H1 (cell line): ENCODE measurements around the gene ACAT2. TPM values are rescaled to one million over a fixed set of nuclear protein-coding genes. Genes with fewer than 3 reads are reported as not detected.

ENCODE experiments used
- CTCF ChIA-PET: fragments of 300-600 bp; sonication (Branson Sonifier 250); formaldehyde crosslinking; loops from one replicate; lab custom pipeline; 2021; ENCODE audit not compliant: partially characterized antibody; lab: Charles Lee
- POLR2A ChIA-PET: fragments of 300-600 bp; sonication (Branson Sonifier 250); formaldehyde crosslinking; loops from one replicate; lab custom pipeline; 2021; ENCODE audit warnings: inconsistent platforms; ENCODE audit not compliant: partially characterized antibody; lab: Charles Lee
- DNase-seq, 2 experiments: peaks; one replicate each; pipeline versions ENCODE4 v3.0.0 to v3.0.0-alpha.2; 2010 to 2022; ENCODE audit warnings: low spot score in 2 of 2, low read depth in 1 of 2, mixed read lengths in 1 of 2
- FAIRE-seq: peaks from 2 replicates; lab custom pipeline; 2011; peaks lifted over from hg19 to GRCh38; lab: Jason Lieb, UNC
- H2AFZ ChIP-seq: 2 replicates; pipeline ENCODE4 v1.8.1; 2012; ENCODE audit warnings: low read length, inconsistent platforms
- H2AK5ac ChIP-seq: 2 replicates; pipeline ENCODE4 v1.6.1; 2013; ENCODE audit warnings: low read depth, low read length
- H2BK120ac ChIP-seq: replicated peaks from 2 replicates; pipeline ENCODE3; 2013; ENCODE audit warnings: low read depth, low read length, inconsistent platforms
- H2BK12ac ChIP-seq: 2 replicates; pipeline ENCODE4 v1.6.1; 2013; ENCODE audit warnings: low read depth, low read length
- H2BK15ac ChIP-seq: 2 replicates; pipeline ENCODE4 v1.6.1; 2013; ENCODE audit warnings: low read length
- H2BK20ac ChIP-seq: 2 replicates; pipeline ENCODE4 v1.6.1; 2013; ENCODE audit warnings: low read length
- H2BK5ac ChIP-seq: 2 replicates; pipeline ENCODE4 v1.6.1; 2013; ENCODE audit warnings: low read depth, low read length
- H3K14ac ChIP-seq: 2 replicates; pipeline ENCODE4 v1.6.1; 2013; ENCODE audit warnings: inconsistent platforms; ENCODE audit not compliant: insufficient read length
- H3K18ac ChIP-seq: 2 replicates; pipeline ENCODE4 v1.6.1; 2013; ENCODE audit warnings: low read length; ENCODE audit errors: extremely low read depth
- H3K23ac ChIP-seq: 2 replicates; pipeline ENCODE4 v1.6.1; 2013; ENCODE audit warnings: inconsistent platforms; ENCODE audit not compliant: insufficient read length
- H3K23me2 ChIP-seq: 2 replicates; pipeline ENCODE4 v1.6.1; 2013; ENCODE audit warnings: low read depth, low read length
- H3K27ac ChIP-seq: 2 replicates; pipeline ENCODE4 v1.6.1; 2011; ENCODE audit warnings: low read depth, low read length, inconsistent platforms
- H3K27me3 ChIP-seq, 4 experiments: replicated peaks in 1 of 4; 1 replicate in 1 of 4; 2 replicates in 3 of 4; pipeline versions ENCODE4 v1.6.1 to v1.8.1; 2011 to 2013; ENCODE audit warnings: low read length in 3 of 4, mild to moderate bottlenecking in 3 of 4, inconsistent platforms in 2 of 4, mixed read lengths in 2 of 4, moderate library complexity in 1 of 4; ENCODE audit not compliant: control insufficient read depth in 3 of 4, insufficient read depth in 3 of 4; ENCODE audit errors: extremely low read depth in 1 of 4
- H3K36me3 ChIP-seq, 4 experiments: 2 replicates each; pipeline versions ENCODE4 v1.6.1 to v1.8.1; 2011 to 2013; ENCODE audit warnings: mild to moderate bottlenecking in 4 of 4, low read length in 3 of 4, moderate library complexity in 2 of 4, control low read depth in 1 of 4, inconsistent platforms in 1 of 4; ENCODE audit not compliant: insufficient read depth in 4 of 4, control insufficient read depth in 2 of 4
- H3K4ac ChIP-seq: replicated peaks from 2 replicates; pipeline ENCODE3; 2013; ENCODE audit warnings: low read length, low read depth, mixed read lengths, inconsistent platforms; ENCODE audit not compliant: insufficient read length
- H3K4me1 ChIP-seq, 4 experiments: replicated peaks in 1 of 4; 1 replicate in 1 of 4; 2 replicates in 3 of 4; pipeline versions ENCODE4 v1.6.1 to v1.8.1; 2011 to 2013; ENCODE audit warnings: low read length in 3 of 4, inconsistent platforms in 2 of 4, mixed read lengths in 1 of 4; ENCODE audit not compliant: insufficient read depth in 4 of 4, control insufficient read depth in 3 of 4
- H3K4me2 ChIP-seq, 2 experiments: 2 replicates each; pipeline versions ENCODE4 v1.6.1 to v1.8.1; 2011 to 2013; ENCODE audit warnings: low read depth in 2 of 2, low read length in 2 of 2, control low read depth in 1 of 2, inconsistent platforms in 1 of 2, mild to moderate bottlenecking in 1 of 2; ENCODE audit not compliant: insufficient read depth in 1 of 2
- H3K4me3 ChIP-seq, 4 experiments: fragments of 200-600, 300-600 bp in 1 of 4; sonication (generic), shearing (Covaris generic), sonication (Bioruptor Twin) in 1 of 4; 2 replicates each; pipeline versions ENCODE4 v1.5.1 to v1.8.1; 2011 to 2016; ENCODE audit warnings: low read length in 4 of 4, low read depth in 3 of 4, control low read depth in 2 of 4, inconsistent platforms in 2 of 4, mild to moderate bottlenecking in 2 of 4, mixed read lengths in 1 of 4, moderate library complexity in 1 of 4; ENCODE audit not compliant: insufficient read depth in 2 of 4; ENCODE audit errors: extremely low read depth in 1 of 4
- H3K56ac ChIP-seq: replicated peaks from 2 replicates; pipeline ENCODE3; 2013; ENCODE audit warnings: low read depth, mild to moderate bottlenecking, mixed read lengths, low read length, inconsistent platforms; ENCODE audit not compliant: insufficient read length
- H3K79me1 ChIP-seq: 2 replicates; pipeline ENCODE4 v1.6.1; 2013; ENCODE audit warnings: low read depth, low read length, control low read depth
- H3K79me2 ChIP-seq, 2 experiments: 2 replicates each; pipeline versions ENCODE4 v1.6.1 to v1.8.1; 2012 to 2013; ENCODE audit warnings: low read length in 2 of 2, mild to moderate bottlenecking in 2 of 2, inconsistent platforms in 1 of 2; ENCODE audit not compliant: insufficient read depth in 2 of 2, control insufficient read depth in 1 of 2
- H3K9ac ChIP-seq, 4 experiments: replicated peaks in 1 of 4; 1 replicate in 1 of 4; 2 replicates in 3 of 4; pipeline versions ENCODE4 v1.6.1 to v1.8.1; 2011 to 2013; ENCODE audit warnings: low read depth in 3 of 4, low read length in 3 of 4, control low read depth in 2 of 4, mild to moderate bottlenecking in 2 of 4, moderate library complexity in 2 of 4, inconsistent platforms in 1 of 4; ENCODE audit errors: extremely low read depth in 1 of 4
- H3K9me3 ChIP-seq, 2 experiments: 2 replicates each; pipeline versions ENCODE4 v1.6.1 to v1.8.1; 2012 to 2013; ENCODE audit warnings: mild to moderate bottlenecking in 2 of 2, moderate library complexity in 2 of 2, control low read depth in 1 of 2, inconsistent platforms in 1 of 2, low read depth in 1 of 2, low read length in 1 of 2, mixed read lengths in 1 of 2; ENCODE audit not compliant: insufficient read depth in 2 of 2
- H4K20me1 ChIP-seq, 2 experiments: replicated peaks in 1 of 2; 2 replicates each; pipeline versions ENCODE3 to v1.8.1; 2011 to 2013; ENCODE audit warnings: inconsistent platforms in 2 of 2, low read length in 2 of 2, mild to moderate bottlenecking in 1 of 2; ENCODE audit not compliant: insufficient read depth in 2 of 2, control insufficient read depth in 1 of 2
- H4K5ac ChIP-seq: 2 replicates; pipeline ENCODE4 v1.6.1; 2013; ENCODE audit warnings: low read length, low read depth, mixed read lengths, inconsistent platforms; ENCODE audit not compliant: insufficient read length
- H4K8ac ChIP-seq: 2 replicates; pipeline ENCODE4 v1.8.0; 2013; ENCODE audit warnings: mild to moderate bottlenecking, moderate library complexity, low read length, inconsistent platforms; ENCODE audit not compliant: insufficient read depth; ENCODE audit errors: extremely low read depth
- H4K91ac ChIP-seq: replicated peaks from 2 replicates; pipeline ENCODE3; 2013; ENCODE audit warnings: low read length, mixed read lengths, inconsistent platforms; ENCODE audit not compliant: insufficient read length
- ASH2L ChIP-seq: fragments of 200-600, 300-600 bp; sonication (generic); IDR thresholded peaks from one replicate; pipeline ENCODE4 v1.7.1; 2017; ENCODE audit warnings: low read length
- BRCA1 ChIP-seq: IDR thresholded peaks from 2 replicates; pipeline ENCODE4 v1.6.1; 2012; ENCODE audit warnings: low read depth, low read length, improper control_type of control experiment
- CHD2 ChIP-seq: IDR thresholded peaks from 2 replicates; pipeline ENCODE4 v1.6.1; 2012; ENCODE audit warnings: low read length, improper control_type of control experiment
- HDAC2 ChIP-seq, 2 experiments: fragments of 300-600 bp in 1 of 2; sonication (generic) in 1 of 2; IDR thresholded peaks; 2 replicates each; pipeline ENCODE4 v1.6.1; 2011 to 2012; ENCODE audit warnings: low read depth in 2 of 2, low read length in 2 of 2, mild to moderate bottlenecking in 2 of 2, moderate library complexity in 2 of 2, borderline replicate concordance in 1 of 2, inconsistent platforms in 1 of 2
- KDM4A ChIP-seq: IDR thresholded peaks from one replicate; pipeline ENCODE4 v1.7.1; 2012; ENCODE audit warnings: low read depth, mild to moderate bottlenecking, moderate library complexity, low read length, inconsistent platforms; ENCODE audit not compliant: severe bottlenecking
- MAX ChIP-seq: IDR thresholded peaks from 2 replicates; pipeline ENCODE4 v1.6.1; 2012; ENCODE audit warnings: inconsistent platforms
- NRF1 ChIP-seq: IDR thresholded peaks from 2 replicates; pipeline ENCODE4 v1.6.1; 2011; ENCODE audit warnings: mild to moderate bottlenecking, low read depth, low read length, improper control_type of control experiment
- POLR2AphosphoS5 ChIP-seq: IDR thresholded peaks from 2 replicates; pipeline ENCODE4 v1.6.1; 2011; ENCODE audit warnings: low read depth, low read length
- RBBP5 ChIP-seq: IDR thresholded peaks from 2 replicates; pipeline ENCODE4 v1.7.1; 2012; ENCODE audit warnings: low read depth, mild to moderate bottlenecking, inconsistent platforms, low read length, moderate library complexity, borderline replicate concordance
- SAP30 ChIP-seq: fragments of 300-600 bp; sonication (generic); IDR thresholded peaks from 2 replicates; pipeline ENCODE4 v1.7.1; 2012; ENCODE audit warnings: low read length, moderate library complexity, mild to moderate bottlenecking, inconsistent platforms; ENCODE audit not compliant: insufficient read depth, insufficient replicate concordance
- WGBS, 2 experiments: shearing (Covaris generic) in 1 of 2; methylation state at CpG; one replicate each; pipeline versions ENCODE4 v1.1.6 to v1.1.7; 2013 to 2015; ENCODE audit warnings: low lambda C conversion rate in 2 of 2, mixed read lengths in 2 of 2, inconsistent platforms in 1 of 2, low coverage in 1 of 2, missing lambda C conversion rate in 1 of 2; ENCODE audit not compliant: insufficient replicate concordance in 2 of 2, insufficient coverage in 1 of 2, insufficient read length in 1 of 2; ENCODE audit errors: extremely low coverage in 1 of 2, missing lambda C conversion rate in 1 of 2; 5-methylcytosine and 5-hydroxymethylcytosine counted together
- polyA plus RNA-seq, 7 experiments: library from polyadenylated mRNA; depleted of rRNA in 3 of 7; stranded (reverse) in 5 of 7; unstranded in 2 of 7; fragments of >200 nt in 5 of 7; fragments of 200-250 nt in 2 of 7; gene quantifications; 1 replicate in 5 of 7; 2 replicates in 1 of 7; 4 replicates in 1 of 7; pipeline versions ENCODE4 v1.2.1 to v1.2.3, GENCODE V29; 2011 to 2013; ENCODE audit warnings: missing spikeins in 2 of 7, mixed read lengths in 2 of 7
- total RNA-seq: library from RNA; stranded (reverse); fragmentation: NEBNext Ultra II Directional; extraction: Animal tissue kit (Norgen Biotek cat#: 25700); gene quantifications from 2 replicates; pipeline ENCODE4 v1.2.1, GENCODE V29; 2021

Gene ACAT2
- total and polyA plus RNA-seq, 2 of the 8 experiments (the other 6 are each of a cell fraction or from before 2014, with no cell fraction given) = 61.6 to 166 TPM

- Histone ChIP-seq H3K36me3 (peaks cover 0 to 18% (median 0%) of the 10 kb centered on the region in 4 experiments; a peak in 2 of 8 replicates), H3K18ac (peak within 1 kb of the TSS; percentile 98), H2BK12ac (no peak within 1 kb of the TSS), H2AFZ (no peak within 1 kb of the TSS; the same call in 1 of the 2 replicates), H3K27ac (peak within 1 kb of the TSS; percentile 100), H4K8ac (peak within 1 kb of the TSS; percentile 100), H2BK5ac (peak within 1 kb of the TSS; percentile 99), H3K14ac (peak within 1 kb of the TSS; percentile 50), H3K4me3 (peak within 1 kb of the TSS; percentile 82 to 99 (median 96)), H2BK20ac (no peak within 1 kb of the TSS), H4K91ac (peak within 1 kb of the TSS; percentile 99), H3K23ac (no peak within 1 kb of the TSS), H2BK120ac (peak within 1 kb of the TSS; percentile 91), H4K5ac (peak within 1 kb of the TSS; percentile 96), H2AK5ac (peak within 1 kb of the TSS; percentile 49; the same call in 1 of the 2 replicates), H3K56ac (peak within 1 kb of the TSS; percentile 99), H3K27me3 (no peaks in the 10 kb centered on the region), H3K4ac (peak within 1 kb of the TSS; percentile 99), H3K4me1 (peaks cover 0 to 5% (median 2%) of the 10 kb centered on the region in 4 experiments; a peak in 3 of 7 replicates), H4K20me1 (peaks cover 12 to 21% of the 10 kb centered on the region in 2 experiments), H3K4me2 (peak within 1 kb of the TSS; percentile 67 to 77), H2BK15ac (peak within 1 kb of the TSS; percentile 83; the same call in 1 of the 2 replicates), H3K9me3 (no peaks in the 10 kb centered on the region), H3K23me2 (no peaks in the 10 kb centered on the region), H3K79me2 (peaks cover 39 to 90% of the 10 kb centered on the region in 2 experiments), H3K9ac (peak within 1 kb of the TSS; percentile 97 to 99 (median 99)), H3K79me1 (no peaks in the 10 kb centered on the region; the same call in 1 of the 2 replicates)
- CTCF ChIA-PET = interaction anchor here (1.4 kb wide), 1 partner anchor 35 kb away, joined by 3 read pairs; the partner anchor contains the start of gene ACAT2
- FAIRE-seq (no peak), DNase-seq (peak; percentile 82 to 96)
- WGBS, 2 experiments = 3% methylated on average over 29 of the region's 93 CpGs; no CpG with 5 or more reads in 1 of the 2 experiments
- POLR2A ChIA-PET = interaction anchor here (0.6 to 6.7 kb wide), 28 partner anchors 9 to 667 kb away, joined by 3 to 86 read pairs (median 4); partner anchors contain the start of genes ACAT2, MRPL18, SOD2 and TCP1
- TF ChIP-seq KDM4A (peak; percentile 44), ASH2L (peak; percentile 32), SAP30 (no peak), RBBP5 (peak; percentile 20; the same call in 1 of the 2 replicates), POLR2AphosphoS5 (peak; percentile 90), CHD2 (peak; percentile 94), HDAC2 (IDR thresholded peaks at IDR 0.05; ENCODE audit: borderline replicate concordance in 1 of 2, low read depth in 2 of 2, low read length in 2 of 2) (peak; percentile 95 to 97; a peak in 3 of 4 replicates), BRCA1 (no peak), MAX (peak; percentile 99), NRF1 (no peak)
Measured at GRCh38 chr6:159726918-159727716, 34.7 kb upstream of the ACAT2 start, which contains the start of gene WTAP. Gene WTAP (plus strand): TSS chr6:159727506. CDS start chr6:159736266, 8,760 bp downstream.
